Measurements from ENCODE around the gene BDH2. TPM values are rescaled to one million over a fixed set of nuclear protein-coding genes. Genes with fewer than 3 reads are reported as not detected.

BDH2 gene
- polyA plus RNA-seq, 4 donors, result 115 to 215 (median 178) TPM

GRCh38 chr4:103086551-103086950 is 13.1 kb downstream of the BDH2 start:
- DNase-seq (ENCODE audit: low read depth in 4 of 4, low spot score in 3 of 4), result no peak

- no peak for DNase-seq (ENCODE audit: low read depth in 4 of 4, low spot score in 3 of 4)
These were observed 14.0 kb downstream of the BDH2 start for GRCh38 chr4:103085555-103086196.

- DNase-seq (ENCODE audit: low read depth in 4 of 4, low spot score in 3 of 4), result no peak
These were observed 20.0 kb downstream of the BDH2 start for GRCh38 chr4:103079621-103080020.

- DNase-seq (ENCODE audit: low read depth in 4 of 4, low spot score in 3 of 4), result no peak
These were observed 22.8 kb downstream of the BDH2 start, which contains the start of gene SLC9B2 for GRCh38 chr4:103076747-103077347. Gene SLC9B2 (minus strand): TSS chr4:103076761. CDS start chr4:103067550, 9,211 bp downstream.

- peak in 2 of 4 donors; percentile 42 to 51 for DNase-seq (ENCODE audit: low read depth in 4 of 4, low spot score in 3 of 4)
These were observed 23.5 kb downstream of the BDH2 start for GRCh38 chr4:103075894-103076746.

GRCh38 chr4:103075435-103075893 is 24.2 kb downstream of the BDH2 start:
- peak in 1 of 4 donors; percentile 10 for DNase-seq (ENCODE audit: low read depth in 4 of 4, low spot score in 3 of 4)

- no peak for DNase-seq (ENCODE audit: low read depth in 4 of 4, low spot score in 3 of 4)
These were observed 24.7 kb downstream of the BDH2 start for GRCh38 chr4:103074744-103075434.

GRCh38 chr4:103073792-103074438 is 25.7 kb downstream of the BDH2 start:
- DNase-seq (ENCODE audit: low read depth in 4 of 4, low spot score in 3 of 4), result no peak

GRCh38 chr4:103067841-103068547 is 31.6 kb downstream of the BDH2 start:
- no peak for DNase-seq (ENCODE audit: low read depth in 4 of 4, low spot score in 3 of 4)

- no peak for DNase-seq (ENCODE audit: low read depth in 4 of 4, low spot score in 3 of 4)
These were observed 39.0 kb downstream of the BDH2 start for GRCh38 chr4:103060453-103061148.

- DNase-seq (ENCODE audit: low read depth in 4 of 4, low spot score in 3 of 4), result no peak
These were observed 45.6 kb downstream of the BDH2 start for GRCh38 chr4:103054030-103054429.

- DNase-seq (ENCODE audit: low read depth in 4 of 4, low spot score in 3 of 4), result no peak
These were observed 46.9 kb downstream of the BDH2 start for GRCh38 chr4:103052779-103053178.

GRCh38 chr4:103052145-103052544 is 47.5 kb downstream of the BDH2 start:
- no peak for DNase-seq (ENCODE audit: low read depth in 4 of 4, low spot score in 3 of 4)

GRCh38 chr4:103050736-103051436 is 48.7 kb downstream of the BDH2 start:
- no peak for DNase-seq (ENCODE audit: low read depth in 4 of 4, low spot score in 3 of 4)

GRCh38 chr4:103046416-103047290 is 53.0 kb downstream of the BDH2 start:
- peak in 2 of 4 donors; percentile 6 to 8 for DNase-seq (ENCODE audit: low read depth in 4 of 4, low spot score in 3 of 4)

GRCh38 chr4:103044183-103044582 is 55.5 kb downstream of the BDH2 start:
- no peak for DNase-seq (ENCODE audit: low read depth in 4 of 4, low spot score in 3 of 4)

GRCh38 chr4:103036169-103036568 is 63.5 kb downstream of the BDH2 start:
- DNase-seq (ENCODE audit: low read depth in 4 of 4, low spot score in 3 of 4), result no peak
